HG03025 (cell line): Measurements from ENCODE around the gene FAM227B.
A peak's percentile ranks its signal among the peaks of the same experiment; 100 is the strongest.
"Not testable (repeated sequence)": the region's sequence is repeated elsewhere in the genome, so short reads cannot be mapped to it uniquely, and the experiment has no call there.

Experiments
- ATAC-seq: cut with Tn5 transposase; IDR thresholded peaks from one replicate; pipeline ENCODE4 v1.9.1; 2021; ENCODE audit warnings: mild to moderate bottlenecking, moderate library complexity; ENCODE audit not compliant: unreplicated experiment, low FRiP score

Gene FAM227B, protein sequence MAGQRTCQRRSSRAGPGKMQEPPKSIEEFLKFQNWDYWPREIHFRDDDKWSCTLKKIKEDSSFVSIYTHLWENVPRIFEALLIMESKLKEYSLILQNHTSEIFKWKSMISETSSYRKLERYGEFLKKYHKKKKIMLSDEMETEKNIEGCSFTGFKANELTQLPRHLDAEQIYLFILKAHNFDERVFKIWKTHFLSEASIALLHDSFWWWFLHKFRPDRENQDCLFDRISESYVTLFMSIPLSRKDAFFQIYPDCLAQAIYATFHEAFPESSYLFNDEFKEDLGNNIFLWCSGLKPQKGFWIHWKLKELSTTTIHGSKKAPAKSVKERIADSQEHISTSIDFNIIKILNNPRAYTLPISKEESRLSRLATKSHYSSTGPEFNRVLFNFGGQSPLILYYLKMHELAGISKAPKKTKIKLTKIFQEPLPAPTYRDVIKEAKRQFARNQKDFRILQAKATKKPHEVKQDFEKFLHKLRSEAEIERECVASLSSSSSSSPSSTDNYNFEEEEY

DNA sequence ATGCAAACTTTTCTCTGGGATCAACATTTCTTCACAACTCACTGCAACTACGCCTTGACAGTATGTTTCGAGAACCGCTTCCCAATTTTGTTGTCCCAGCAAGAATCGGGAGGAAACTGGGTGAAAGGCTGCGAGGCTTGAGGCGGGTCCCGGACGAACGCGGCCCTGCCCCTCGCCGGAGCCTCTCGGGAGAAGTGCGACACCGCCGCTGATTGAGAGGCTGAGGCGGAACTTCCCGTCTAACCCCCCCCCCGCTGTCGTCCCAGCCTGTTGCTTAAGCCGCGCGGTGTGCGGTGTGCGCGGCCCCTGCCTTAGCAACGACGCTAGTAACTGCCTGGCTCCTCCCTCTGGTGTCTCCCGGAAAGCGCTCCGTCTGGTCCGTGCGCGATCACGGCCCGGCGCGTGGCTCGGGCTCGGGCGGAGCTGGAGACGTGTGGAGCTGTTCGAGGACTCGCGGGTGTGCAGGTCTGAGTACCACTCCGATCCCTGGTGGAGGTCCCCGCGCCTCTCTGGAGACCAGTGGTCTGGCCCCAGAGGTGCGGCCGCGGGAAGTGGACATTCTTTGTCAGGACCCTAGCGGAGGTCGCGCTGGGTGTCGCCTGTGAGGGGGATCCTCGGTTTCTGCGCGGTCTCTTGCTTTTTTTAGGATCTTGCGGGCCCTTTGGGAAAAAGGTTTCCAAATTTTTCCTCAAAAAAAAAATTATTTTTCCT, at the start of gene FAM227B, which contains the start of gene DTWD1:
FAM227B (minus strand) TSS at position 161 of the 711 bp plus-strand sequence. CDS start 5,647 bp downstream, outside the sequence.
DTWD1 (plus strand) TSS at position 391 of the 711 bp plus-strand sequence. CDS start 4,120 bp downstream, outside the sequence.
- peak; percentile 99 for ATAC-seq

DNA sequence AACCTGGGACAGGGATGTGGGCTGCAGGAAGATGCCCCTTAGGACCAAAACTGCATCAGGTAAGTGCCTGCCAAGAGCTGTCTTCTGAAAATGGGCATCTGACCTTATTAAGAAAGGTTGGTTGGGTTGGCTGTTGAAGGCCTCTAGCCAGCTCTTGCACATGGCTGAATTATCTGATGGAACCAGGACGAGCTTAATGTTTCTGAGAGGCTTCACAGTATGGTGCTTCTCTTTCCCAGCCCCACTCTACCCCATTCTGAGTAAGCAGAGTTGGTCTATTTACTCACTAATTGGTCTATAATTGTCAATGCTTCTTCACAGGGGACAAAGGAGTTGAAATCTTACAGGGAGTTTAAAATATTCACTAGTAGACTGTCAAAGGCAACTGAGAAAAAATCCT, 48.7 kb upstream of the FAM227B start:
- no peak for ATAC-seq

DNA sequence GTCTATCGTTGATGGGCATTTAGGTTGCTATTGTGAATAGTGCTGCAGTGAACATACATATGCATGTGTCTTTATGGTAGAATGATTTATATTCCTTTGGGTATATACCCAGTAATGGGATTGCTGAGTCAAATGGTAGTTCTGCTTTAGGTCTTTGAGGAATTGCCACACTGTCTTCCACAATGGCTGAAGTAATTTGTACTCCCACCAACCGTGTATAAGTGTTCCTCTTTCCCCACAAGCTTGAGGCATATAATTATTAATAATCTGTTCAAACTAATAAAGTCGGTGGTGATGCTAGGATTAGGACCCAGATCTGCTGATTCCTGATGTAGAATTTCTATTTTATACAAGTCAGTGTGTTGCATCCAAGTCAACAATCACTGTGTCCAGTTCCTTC, 45.9 kb upstream of the FAM227B start:
- ATAC-seq: not testable (repeated sequence)

DNA sequence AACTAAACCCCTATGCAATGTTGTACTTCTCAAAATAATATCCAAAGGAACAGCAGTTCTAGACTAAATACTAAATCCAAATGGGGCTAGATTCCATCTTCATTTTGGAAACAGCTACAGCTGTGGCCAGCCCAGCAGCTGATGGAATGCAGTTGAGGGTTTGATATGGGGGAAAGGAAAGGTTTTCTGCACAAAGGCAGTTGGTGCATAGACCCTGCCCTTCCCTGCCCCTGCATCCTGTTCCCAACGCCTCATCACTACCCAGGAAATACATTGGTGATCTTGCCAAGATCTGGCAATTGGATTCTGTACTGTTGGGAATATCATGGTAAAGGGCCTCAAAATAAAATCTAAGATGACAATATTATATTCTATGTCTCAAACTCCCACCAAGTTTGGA, 44.1 kb upstream of the FAM227B start:
- no peak for ATAC-seq

DNA sequence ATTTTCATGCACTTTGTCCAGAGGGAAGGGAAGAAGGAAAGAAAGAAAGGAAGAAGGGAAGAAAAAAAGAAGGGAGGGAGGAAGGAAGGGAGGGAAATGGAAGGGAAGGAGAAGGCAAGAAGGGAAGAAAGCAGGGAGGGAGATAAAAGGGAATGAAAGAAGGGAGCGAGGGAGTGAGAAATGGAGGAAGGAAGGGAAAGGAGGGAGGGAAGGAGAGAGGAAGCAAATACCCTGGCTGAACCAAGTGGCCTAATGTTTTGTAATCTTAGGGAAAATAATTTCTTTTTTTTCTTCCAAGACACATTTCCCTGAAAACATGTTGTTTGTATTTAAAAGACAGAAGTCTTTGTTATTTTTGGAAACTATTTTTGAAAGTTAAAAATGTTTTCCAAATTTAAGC, 36.1 kb upstream of the FAM227B start:
- ATAC-seq: no peak

DNA sequence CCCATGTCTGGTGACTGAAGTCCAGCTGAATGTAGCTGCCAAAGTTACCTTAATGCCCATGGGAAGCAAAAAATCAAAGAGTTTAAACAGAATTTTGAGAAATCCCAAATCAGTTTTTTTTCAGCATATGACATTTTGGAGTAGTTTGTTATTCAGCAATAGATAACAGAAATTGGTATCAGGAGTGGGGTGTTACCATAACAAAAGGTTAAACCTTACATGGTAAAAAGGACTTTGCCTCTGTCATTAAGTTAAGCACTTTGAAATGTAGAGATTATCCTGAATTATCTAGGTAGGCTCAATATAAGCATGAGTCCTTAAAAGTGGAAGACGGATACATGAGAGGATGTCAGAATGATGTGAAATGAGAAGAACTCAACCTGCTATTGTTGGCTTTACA, 32.3 kb upstream of the FAM227B start:
- no peak for ATAC-seq

DNA sequence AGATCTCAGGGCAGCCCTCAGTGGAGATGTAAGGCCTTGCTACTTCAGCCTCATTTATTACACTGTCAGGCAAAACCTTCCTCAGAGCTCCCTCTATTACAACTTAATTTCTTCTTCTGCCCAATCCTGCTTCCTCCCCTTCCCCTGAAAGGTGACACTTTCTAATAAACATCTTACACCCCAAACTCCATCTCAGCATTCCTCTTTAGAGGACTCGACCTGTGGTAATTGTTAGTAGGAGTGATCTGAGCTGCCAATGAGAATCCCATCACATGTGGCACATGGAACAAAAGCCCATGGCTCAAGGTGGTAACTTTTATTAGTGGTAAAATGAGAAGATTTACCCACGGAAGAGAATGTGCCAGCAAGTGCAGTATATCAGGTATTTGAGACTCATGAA, 30.1 kb upstream of the FAM227B start:
- ATAC-seq: no peak

DNA sequence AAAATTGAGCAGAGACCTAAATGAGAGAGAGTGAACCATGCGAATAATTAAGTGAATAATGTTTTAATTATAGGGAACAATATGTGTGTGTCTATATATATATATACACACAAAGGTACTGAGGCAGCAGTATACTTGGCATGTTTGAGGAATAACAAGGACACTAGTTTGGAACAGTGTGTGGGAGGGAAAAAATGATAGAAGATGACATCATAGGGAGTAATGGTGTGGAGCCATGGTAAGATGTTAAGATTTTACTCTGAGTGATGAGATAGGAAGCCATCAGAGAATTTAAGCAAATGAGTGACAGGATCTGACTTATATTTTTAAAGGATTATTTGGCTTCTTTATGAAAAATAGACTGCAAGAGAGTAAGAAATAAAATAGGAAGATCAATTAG, 29.4 kb upstream of the FAM227B start:
- ATAC-seq: no peak

DNA sequence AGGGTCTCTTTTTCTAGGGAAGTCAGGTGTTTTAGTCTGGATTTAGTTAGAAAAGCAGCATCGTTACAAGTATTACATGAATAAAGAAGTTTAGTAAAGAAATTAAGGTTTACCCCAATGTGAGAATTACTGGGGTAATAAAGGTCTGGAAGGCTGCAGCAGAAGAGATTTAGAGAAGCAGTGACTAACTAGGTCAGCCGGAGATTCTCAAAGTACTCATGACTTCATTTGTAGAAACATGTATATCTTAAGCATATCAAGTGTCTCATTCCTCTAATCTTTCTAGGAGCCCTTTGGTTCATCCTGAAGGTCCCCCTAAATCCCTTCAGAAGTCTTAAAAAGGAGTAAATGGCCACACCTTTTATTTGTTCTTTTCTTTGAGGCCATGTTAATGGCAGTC, 26.3 kb upstream of the FAM227B start:
- no peak for ATAC-seq

DNA sequence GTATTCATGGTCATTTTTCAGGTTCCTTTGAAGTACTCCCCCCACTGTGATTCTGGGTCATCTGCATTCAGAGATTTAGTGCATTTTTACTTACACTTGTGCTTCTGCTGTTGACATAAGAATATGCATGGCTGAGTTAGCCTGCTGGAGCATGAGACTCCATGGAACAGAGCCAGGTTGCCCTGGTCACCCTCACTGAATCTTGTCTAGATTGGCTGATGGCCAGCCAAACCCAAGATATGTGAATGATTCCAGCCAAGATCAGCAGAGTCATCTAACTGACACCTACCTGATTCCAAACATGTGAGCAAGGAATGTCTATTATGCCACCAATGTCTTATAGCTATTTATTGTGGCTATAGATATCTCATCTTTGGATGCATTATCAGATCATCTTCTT, 25.3 kb upstream of the FAM227B start:
- no peak for ATAC-seq

DNA sequence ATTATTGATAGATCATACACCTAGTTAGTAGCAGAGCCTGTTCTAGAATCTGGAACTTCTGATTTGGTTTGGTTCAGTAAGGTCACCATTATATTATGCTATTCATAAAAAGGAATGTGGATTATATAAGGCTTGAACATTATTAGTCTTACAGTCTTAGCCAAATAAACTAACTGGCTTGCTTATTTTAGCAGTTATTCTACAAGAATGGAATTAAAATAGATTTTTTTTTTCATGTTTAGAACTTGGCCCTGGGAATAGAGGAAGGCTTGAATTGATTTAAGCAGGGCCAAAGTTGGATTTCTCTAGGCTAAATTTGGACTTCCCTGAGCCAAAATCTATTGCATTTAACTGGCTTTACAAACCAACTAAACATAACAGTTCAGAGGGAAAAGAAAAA, 24.7 kb upstream of the FAM227B start:
- ATAC-seq: no peak

DNA sequence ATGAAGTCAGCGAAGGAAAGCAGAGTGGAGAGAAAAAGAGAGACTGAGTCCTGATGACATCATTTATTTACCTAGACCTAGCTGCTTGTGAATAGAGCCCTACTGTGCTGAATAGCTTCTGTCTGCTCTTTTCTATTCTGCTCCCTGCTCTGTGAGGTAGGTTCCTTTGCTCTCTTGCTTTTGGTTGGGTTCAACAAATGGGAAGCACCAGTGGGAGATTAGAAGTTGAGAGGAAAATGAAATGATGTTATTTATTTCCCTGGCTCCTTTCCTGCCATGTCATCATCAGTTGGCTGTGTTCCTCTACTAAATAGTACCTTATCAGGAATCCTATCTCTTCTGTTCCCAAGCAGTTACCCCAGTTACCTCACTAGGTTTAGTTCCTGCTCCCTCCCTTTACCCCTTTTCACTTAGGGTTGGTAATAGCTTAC, 23.8 kb upstream of the FAM227B start:
- no peak for ATAC-seq

DNA sequence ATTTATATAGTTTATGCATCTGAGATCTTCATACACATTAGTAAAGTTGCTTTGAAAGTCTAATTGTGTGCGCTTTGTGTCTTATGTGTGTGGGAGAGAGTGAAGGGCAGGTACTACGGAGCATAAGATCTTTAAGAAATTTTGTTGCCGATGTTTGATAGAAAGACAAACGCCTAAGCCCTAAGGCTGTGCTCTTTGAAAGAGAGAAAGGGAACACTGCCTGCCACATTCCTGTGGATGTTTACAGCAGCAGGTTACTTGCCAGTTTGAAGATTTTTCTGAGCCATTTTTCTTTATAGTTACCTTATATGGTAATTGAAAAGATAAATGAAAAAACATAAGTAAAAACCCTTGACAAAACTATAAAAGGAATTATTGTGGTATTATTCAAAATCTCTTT, 17.2 kb upstream of the FAM227B start:
- no peak for ATAC-seq

DNA sequence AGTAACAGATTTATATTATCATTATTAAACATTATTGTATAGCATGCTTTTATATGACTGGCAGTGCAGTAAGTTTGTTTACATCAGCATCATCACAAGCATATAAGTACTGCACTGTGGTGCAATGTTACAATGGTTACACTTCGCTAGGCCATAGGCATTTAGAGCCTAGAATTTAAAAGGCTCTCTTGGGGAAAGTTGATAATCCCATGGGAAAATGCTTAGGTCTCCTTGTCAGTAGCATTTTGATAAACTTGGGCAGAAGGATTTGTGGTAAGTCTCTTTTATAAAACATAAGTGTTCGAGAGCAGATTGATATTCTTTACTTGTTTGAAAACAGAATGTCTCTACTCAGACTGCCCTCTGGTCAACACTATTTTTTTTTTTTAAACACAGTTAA, 7.8 kb upstream of the FAM227B start:
- no peak for ATAC-seq

DNA sequence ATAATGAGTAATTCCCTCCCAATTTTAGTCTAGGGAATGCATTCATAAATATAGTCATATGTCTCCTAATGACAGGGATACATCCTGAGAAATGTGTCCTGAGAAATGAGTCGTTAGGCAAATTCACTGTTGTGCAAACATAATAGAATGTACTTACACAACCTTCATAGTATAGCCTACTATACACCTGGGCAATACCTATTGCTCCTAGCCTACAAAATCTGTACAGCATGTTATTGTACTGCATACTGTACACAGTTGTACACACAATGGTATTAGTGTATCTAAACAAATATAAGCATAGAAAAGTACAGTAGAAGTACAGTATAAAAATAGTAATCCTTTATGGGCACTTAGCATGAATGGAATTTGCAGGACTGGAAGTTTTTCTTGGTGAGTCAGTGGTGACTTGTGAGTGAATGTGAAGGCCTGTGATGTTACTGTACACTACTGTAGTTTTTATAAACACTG, 6.8 kb upstream of the FAM227B start:
- no peak for ATAC-seq

DNA sequence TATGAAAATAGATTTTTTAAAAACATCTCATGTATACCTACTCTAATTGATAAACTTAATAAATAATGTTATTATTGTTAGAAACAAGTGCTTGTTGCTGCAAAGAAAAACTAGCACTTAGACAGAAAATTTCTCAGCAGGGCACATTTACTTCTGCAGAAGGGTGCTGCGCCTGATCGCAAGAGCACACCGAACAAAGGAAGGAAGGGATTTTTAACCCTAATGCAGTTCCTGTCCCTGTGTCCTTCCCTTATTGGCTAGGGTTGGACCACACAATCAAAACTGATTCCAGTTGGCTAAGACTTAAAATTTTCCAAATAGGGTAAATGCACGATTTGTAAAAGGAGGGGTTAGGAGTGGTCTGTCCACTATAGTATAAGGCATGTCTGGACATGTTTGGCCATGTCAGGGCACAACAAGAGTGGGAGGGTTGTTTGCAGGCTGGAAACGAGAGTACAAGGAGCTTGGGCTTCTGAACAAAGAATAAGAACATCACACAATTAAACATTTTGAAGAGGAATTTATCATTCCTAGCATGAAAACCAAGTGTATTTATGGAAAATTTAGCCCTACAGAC, 4.9 kb upstream of the FAM227B start:
- no peak for ATAC-seq

DNA sequence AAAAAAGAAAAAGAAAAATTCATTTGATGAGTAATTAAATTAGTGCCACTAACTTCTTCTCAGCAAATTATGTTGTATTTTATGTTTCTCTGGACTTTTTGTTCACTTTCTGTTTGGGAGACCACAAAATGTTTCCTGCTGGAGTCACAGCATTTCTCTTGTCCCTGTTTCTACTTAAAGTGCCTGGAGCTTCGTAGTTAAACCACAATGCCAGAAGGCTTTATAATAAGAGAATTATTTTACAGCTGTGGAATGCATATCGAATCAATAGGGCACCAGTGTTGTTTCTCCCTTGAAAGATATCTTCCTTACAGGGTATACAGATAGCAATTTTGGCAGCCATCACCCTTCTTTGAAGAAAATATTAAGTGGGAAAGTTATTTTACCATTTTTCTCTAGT, 3.4 kb upstream of the FAM227B start:
- no peak for ATAC-seq

DNA sequence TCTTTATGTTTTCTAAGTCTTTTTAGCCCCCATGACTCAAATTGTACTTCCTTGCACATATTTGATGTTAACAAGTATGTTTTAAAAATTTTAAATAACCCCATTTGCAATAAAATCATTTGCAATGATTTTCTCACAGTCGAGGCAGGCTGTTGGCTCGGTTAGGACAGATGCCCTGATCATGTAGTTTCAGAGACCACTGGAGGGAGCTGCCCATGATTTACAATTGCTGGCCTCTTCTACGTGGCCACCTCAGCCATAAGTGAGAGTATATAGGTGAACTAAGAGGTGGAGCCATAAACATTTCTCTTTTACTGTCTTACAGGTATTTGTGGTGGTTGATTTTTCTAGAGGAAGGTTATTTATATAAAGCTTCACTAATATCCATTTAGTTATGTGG, 1.9 kb upstream of the FAM227B start:
- no peak for ATAC-seq

DNA sequence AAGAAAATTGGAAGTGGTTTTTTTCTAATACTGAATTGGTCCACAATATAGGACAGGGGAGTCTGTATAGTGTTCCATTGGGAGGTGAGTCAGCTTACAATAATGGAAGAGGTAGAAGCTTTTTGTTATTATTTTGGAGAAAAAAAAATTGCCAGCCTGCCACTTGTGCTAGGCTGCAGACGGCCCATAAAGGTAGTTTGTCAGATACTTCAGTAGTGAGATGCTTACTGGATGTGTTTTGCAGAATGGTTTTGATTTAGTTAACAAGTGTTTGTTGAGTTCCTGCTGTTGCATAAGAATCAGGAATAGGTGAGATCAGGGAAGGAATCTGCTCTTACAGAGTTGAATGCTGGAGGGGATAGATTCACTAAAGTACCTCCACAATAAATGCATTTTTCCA, 1.3 kb upstream of the FAM227B start:
- ATAC-seq: no peak

DNA sequence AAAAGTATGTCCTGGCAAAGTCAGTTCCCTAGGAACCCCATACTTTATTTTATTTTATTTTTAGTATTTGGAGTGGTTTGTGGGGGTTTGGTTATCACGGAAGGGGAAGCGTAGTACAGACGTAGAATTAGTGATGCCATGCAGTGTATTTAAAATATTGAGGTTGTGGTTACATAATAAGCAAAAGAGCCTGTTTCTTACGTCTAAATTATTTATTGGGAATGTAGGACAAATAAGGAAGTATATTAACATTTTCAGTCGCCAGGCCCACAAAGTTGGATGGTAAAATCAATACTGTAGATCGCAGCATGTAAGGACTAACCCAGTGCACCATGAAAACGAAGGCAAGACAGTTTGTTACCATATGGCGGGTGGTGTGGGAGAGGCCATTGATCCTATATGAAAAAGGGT, 788 bp upstream of the FAM227B start:
- no peak for ATAC-seq

DNA sequence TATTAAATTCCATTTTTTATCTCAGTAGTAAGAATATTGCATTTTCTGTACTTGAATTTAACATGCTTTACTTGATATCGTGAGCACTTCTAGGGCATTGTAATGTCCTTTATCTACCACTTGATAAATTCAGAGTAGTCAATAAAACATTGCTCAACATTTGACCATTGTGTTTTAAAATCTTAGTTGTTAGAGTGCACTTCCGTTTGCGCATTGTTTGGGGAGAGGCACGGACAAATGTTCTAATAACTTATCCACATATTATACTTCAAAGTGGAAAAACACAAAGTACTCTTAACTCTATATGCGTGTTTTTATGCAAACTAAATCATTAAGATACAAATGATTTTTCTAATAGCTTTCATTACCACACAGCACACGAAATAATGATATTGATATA, 419 bp downstream of the FAM227B start:
- ATAC-seq: peak; percentile 4
